ENCODE results near the gene SLC16A12. TPM values are rescaled to one million over a fixed set of nuclear protein-coding genes. Genes with fewer than 3 reads are reported as not detected.

SLC16A12 gene
- total and polyA plus RNA-seq, 2 of the 4 experiments (the other 2 are of a cell fraction): 1.4 to 1.6 TPM

DNA sequence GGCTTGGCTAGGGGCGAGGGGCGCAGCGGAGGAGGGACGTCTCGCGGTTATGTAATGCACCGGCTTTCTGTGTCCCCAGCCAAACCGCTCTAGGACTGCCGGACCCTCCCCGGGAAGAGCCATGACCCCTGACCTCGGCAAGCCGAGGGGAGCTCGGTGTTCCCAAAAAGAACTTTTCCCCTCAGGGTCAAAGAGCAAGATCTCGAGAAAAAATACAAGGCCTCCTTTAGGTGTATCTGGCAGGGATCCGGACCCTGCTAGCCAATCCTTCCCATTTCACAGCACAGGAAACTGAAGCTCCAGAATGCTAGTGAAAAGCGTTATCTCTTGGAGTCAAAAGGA is 590 bp upstream of the SLC16A12 start:
- Histone ChIP-seq H3K9me1 (ENCODE audit: insufficient read depth, low read length) (0 out of 2 replicates have a peak, but pooled peaks cover 3% of the 10 kb centered on the region), H3K27ac (ENCODE audit: insufficient read depth, low read length) (no peak overlapping the region), H4K5ac (ENCODE audit: low read depth, low read length) (no peak overlapping the region), H3K4me1 (ENCODE audit: control insufficient read depth, insufficient read depth, low read length) (peaks cover 3% of the 10 kb centered on the region; the same call in 1 of the 2 replicates), H3K9me3 (ENCODE audit: control insufficient read depth, insufficient read depth, low read length) (no peaks in the 10 kb centered on the region), H2BK5ac (ENCODE audit: low read depth, low read length, poor library complexity, severe bottlenecking) (no peak overlapping the region), H3K4me2 (ENCODE audit: low read depth, low read length) (peak overlapping the region; percentile 2; the same call in 1 of the 2 replicates), H3K36me3 (ENCODE audit: control insufficient read depth, insufficient read depth, low read length) (no peaks in the 10 kb centered on the region), H4K20me1 (ENCODE audit: insufficient read depth, low read length) (no peaks in the 10 kb centered on the region), H2BK20ac (ENCODE audit: low read depth, low read length) (no peak overlapping the region), H2AK9ac (replicated peaks; ENCODE audit: low read depth, low read length, poor library complexity) (no peak overlapping the region), H3K23ac (ENCODE audit: low read depth, low read length) (no peak overlapping the region), H2AFZ (replicated peaks; ENCODE audit: low read length, poor library complexity) (peak overlapping the region; percentile 83), H3K56ac (ENCODE audit: extremely low read depth, insufficient read depth, low read length) (no peak overlapping the region), H2BK120ac (ENCODE audit: low read depth, low read length) (no peak overlapping the region), H3K4me3 (ENCODE audit: insufficient read depth, low read depth, low read length) (no peak overlapping the region; the same call in 1 of the 2 replicates), H4K8ac (ENCODE audit: low read depth in 2 of 2, low read length in 2 of 2) (no peak overlapping the region), H2AK5ac (ENCODE audit: low read depth, low read length) (no peak overlapping the region; the same call in 1 of the 2 replicates), H3K79me1 (ENCODE audit: low read depth in 1 of 2, low read length in 2 of 2) (no peaks in the 10 kb centered on the region), H3K4ac (ENCODE audit: low read depth, low read length) (no peak overlapping the region), H3K18ac (ENCODE audit: low read depth, low read length) (no peak overlapping the region), H4K91ac (ENCODE audit: insufficient read depth, low read depth, low read length) (no peak overlapping the region), H2BK15ac (ENCODE audit: low read depth, low read length) (no peak overlapping the region), H3K9ac (ENCODE audit: low read depth, low read length) (no peak overlapping the region), H3K27me3 (ENCODE audit: control insufficient read depth, insufficient read depth, low read length) (peaks cover 18% of the 10 kb centered on the region), H3K14ac (replicated peaks; ENCODE audit: low read depth, low read length) (no peak overlapping the region)
- intact Hi-C loops (cut with micrococcal nuclease) (no loop called here), dilution Hi-C loops (cut with HindIII; ENCODE audit: low sequenced_read_pairs, unreplicated experiment) (no loop called here), in situ Hi-C loops (cut with MboI; ENCODE audit: low sequenced_read_pairs) (no loop called here)
- TF ChIP-seq MAFK (IDR thresholded peaks at IDR 0.05; ENCODE audit: low read depth, low read length) (no peak), NFE2L2 (IDR thresholded peaks at IDR 0.05; ENCODE audit: low read depth, low read length) (no peak), RCOR1 (IDR thresholded peaks at IDR 0.05; ENCODE audit: insufficient replicate concordance, low read length) (no peak), CEBPB (IDR thresholded peaks at IDR 0.05; ENCODE audit: low read depth, low read length) (no peak), MXI1 (IDR thresholded peaks at IDR 0.05; ENCODE audit: borderline replicate concordance, low read depth, low read length) (no peak)
- TF ChIP-seq, protein P1, sequence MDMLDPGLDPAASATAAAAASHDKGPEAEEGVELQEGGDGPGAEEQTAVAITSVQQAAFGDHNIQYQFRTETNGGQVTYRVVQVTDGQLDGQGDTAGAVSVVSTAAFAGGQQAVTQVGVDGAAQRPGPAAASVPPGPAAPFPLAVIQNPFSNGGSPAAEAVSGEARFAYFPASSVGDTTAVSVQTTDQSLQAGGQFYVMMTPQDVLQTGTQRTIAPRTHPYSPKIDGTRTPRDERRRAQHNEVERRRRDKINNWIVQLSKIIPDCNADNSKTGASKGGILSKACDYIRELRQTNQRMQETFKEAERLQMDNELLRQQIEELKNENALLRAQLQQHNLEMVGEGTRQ (IDR thresholded peaks at IDR 0.05; ENCODE audit: low read depth, low read length): no peak
- TF ChIP-seq, protein P2, sequence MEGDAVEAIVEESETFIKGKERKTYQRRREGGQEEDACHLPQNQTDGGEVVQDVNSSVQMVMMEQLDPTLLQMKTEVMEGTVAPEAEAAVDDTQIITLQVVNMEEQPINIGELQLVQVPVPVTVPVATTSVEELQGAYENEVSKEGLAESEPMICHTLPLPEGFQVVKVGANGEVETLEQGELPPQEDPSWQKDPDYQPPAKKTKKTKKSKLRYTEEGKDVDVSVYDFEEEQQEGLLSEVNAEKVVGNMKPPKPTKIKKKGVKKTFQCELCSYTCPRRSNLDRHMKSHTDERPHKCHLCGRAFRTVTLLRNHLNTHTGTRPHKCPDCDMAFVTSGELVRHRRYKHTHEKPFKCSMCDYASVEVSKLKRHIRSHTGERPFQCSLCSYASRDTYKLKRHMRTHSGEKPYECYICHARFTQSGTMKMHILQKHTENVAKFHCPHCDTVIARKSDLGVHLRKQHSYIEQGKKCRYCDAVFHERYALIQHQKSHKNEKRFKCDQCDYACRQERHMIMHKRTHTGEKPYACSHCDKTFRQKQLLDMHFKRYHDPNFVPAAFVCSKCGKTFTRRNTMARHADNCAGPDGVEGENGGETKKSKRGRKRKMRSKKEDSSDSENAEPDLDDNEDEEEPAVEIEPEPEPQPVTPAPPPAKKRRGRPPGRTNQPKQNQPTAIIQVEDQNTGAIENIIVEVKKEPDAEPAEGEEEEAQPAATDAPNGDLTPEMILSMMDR (conservative IDR thresholded peaks at IDR 0.05; ENCODE audit: low read depth, low read length): no peak
- TF ChIP-seq, protein P3, sequence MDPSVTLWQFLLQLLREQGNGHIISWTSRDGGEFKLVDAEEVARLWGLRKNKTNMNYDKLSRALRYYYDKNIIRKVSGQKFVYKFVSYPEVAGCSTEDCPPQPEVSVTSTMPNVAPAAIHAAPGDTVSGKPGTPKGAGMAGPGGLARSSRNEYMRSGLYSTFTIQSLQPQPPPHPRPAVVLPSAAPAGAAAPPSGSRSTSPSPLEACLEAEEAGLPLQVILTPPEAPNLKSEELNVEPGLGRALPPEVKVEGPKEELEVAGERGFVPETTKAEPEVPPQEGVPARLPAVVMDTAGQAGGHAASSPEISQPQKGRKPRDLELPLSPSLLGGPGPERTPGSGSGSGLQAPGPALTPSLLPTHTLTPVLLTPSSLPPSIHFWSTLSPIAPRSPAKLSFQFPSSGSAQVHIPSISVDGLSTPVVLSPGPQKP (IDR thresholded peaks at IDR 0.05; ENCODE audit: borderline replicate concordance, low read depth, low read length): no peak
- no TSS peak for BruUV-seq (replicated peaks)
- ATAC-seq (ENCODE audit: low read depth) (no peak), DNase-seq (no peak)
- POLR2A ChIA-PET (ENCODE audit: unreplicated experiment): no interaction called here
- CTCF ChIA-PET: interaction anchor here (0.6 kb wide), 1 partner anchor 8 kb away, joined by 3 read pairs; no protein-coding TSS in a partner anchor
- WGBS, 2 experiments (ENCODE audit: extremely low coverage in 2 of 2, insufficient read length in 1 of 2): 0% methylated on average over 1 of the region's 16 CpGs; no CpG with 5 or more reads in 1 of the 2 experiments

All from IMR-90 (cell line).